ENCODE measurements around the gene ZNF205. TPM values are rescaled to one million over a fixed set of nuclear protein-coding genes. Genes with fewer than 3 reads are reported as not detected.

ZNF205 gene
- total and polyA plus RNA-seq, 9 of the 15 experiments (the other 6 are each of a cell fraction or from before 2014, with no cell fraction given) = 2.4 to 11.8 (median 5.1) TPM; not detected in 2

DNA sequence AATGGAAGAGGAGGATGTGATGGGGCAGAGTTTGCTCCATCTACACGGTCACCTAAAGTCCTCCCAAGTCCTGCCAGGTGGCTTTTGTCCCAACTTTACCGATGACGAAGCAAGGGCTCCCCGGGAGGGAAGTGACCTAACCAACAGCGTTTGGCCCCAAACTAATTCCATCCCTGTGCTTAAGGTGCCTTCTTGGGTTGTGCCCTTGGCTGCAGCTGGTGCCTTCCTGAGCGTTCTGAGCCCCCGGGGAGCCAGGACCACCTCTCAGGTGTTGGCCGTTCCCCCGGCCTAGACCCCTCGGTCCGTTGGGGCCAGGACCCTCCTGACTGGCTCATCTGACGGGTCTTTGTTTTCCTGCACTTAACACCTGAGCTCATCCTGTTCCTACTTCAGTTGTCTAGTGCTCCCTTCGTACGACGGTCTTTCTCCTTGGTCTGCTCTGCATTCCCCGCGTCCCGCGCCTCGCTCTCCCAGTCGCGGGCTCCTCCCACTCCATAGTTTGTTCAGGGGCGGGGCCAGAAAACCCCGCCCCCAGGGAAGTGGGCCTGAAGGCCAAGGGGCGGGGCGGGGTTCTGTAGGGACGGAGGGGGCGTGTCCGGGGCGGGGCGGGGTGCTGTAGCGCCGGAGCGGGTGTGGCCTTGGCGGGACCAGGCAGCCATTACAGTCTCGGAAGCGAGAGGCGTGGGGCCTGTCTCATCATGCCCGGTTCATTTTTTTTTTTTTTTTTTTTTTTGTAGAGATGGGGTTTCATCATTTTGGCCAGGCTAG lies 12.5 kb upstream of the ZNF205 start (continued):
- TF ChIP-seq, protein P1, sequence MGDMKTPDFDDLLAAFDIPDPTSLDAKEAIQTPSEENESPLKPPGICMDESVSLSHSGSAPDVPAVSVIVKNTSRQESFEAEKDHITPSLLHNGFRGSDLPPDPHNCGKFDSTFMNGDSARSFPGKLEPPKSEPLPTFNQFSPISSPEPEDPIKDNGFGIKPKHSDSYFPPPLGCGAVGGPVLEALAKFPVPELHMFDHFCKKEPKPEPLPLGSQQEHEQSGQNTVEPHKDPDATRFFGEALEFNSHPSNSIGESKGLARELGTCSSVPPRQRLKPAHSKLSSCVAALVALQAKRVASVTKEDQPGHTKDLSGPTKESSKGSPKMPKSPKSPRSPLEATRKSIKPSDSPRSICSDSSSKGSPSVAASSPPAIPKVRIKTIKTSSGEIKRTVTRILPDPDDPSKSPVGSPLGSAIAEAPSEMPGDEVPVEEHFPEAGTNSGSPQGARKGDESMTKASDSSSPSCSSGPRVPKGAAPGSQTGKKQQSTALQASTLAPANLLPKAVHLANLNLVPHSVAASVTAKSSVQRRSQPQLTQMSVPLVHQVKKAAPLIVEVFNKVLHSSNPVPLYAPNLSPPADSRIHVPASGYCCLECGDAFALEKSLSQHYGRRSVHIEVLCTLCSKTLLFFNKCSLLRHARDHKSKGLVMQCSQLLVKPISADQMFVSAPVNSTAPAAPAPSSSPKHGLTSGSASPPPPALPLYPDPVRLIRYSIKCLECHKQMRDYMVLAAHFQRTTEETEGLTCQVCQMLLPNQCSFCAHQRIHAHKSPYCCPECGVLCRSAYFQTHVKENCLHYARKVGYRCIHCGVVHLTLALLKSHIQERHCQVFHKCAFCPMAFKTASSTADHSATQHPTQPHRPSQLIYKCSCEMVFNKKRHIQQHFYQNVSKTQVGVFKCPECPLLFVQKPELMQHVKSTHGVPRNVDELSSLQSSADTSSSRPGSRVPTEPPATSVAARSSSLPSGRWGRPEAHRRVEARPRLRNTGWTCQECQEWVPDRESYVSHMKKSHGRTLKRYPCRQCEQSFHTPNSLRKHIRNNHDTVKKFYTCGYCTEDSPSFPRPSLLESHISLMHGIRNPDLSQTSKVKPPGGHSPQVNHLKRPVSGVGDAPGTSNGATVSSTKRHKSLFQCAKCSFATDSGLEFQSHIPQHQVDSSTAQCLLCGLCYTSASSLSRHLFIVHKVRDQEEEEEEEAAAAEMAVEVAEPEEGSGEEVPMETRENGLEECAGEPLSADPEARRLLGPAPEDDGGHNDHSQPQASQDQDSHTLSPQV (IDR thresholded peaks at IDR 0.05) = no peak
- TF ChIP-seq, protein P2, sequence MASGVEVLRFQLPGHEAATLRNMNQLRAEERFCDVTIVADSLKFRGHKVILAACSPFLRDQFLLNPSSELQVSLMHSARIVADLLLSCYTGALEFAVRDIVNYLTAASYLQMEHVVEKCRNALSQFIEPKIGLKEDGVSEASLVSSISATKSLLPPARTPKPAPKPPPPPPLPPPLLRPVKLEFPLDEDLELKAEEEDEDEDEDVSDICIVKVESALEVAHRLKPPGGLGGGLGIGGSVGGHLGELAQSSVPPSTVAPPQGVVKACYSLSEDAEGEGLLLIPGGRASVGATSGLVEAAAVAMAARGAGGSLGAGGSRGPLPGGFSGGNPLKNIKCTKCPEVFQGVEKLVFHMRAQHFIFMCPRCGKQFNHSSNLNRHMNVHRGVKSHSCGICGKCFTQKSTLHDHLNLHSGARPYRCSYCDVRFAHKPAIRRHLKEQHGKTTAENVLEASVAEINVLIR (CRISPR knock-in tag; IDR thresholded peaks at IDR 0.05) = no peak
- TF ChIP-seq BCOR (IDR thresholded peaks at IDR 0.05) (no peak), POLR2A (conservative IDR thresholded peaks at IDR 0.05) (peak; percentile 64)
- TF ChIP-seq, protein P3, sequence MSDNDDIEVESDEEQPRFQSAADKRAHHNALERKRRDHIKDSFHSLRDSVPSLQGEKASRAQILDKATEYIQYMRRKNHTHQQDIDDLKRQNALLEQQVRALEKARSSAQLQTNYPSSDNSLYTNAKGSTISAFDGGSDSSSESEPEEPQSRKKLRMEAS (CRISPR knock-in tag; IDR thresholded peaks at IDR 0.05) = peak; percentile 40; the same call in 1 of the 2 replicates
- TF ChIP-seq, protein P4, sequence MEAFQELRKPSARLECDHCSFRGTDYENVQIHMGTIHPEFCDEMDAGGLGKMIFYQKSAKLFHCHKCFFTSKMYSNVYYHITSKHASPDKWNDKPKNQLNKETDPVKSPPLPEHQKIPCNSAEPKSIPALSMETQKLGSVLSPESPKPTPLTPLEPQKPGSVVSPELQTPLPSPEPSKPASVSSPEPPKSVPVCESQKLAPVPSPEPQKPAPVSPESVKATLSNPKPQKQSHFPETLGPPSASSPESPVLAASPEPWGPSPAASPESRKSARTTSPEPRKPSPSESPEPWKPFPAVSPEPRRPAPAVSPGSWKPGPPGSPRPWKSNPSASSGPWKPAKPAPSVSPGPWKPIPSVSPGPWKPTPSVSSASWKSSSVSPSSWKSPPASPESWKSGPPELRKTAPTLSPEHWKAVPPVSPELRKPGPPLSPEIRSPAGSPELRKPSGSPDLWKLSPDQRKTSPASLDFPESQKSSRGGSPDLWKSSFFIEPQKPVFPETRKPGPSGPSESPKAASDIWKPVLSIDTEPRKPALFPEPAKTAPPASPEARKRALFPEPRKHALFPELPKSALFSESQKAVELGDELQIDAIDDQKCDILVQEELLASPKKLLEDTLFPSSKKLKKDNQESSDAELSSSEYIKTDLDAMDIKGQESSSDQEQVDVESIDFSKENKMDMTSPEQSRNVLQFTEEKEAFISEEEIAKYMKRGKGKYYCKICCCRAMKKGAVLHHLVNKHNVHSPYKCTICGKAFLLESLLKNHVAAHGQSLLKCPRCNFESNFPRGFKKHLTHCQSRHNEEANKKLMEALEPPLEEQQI (IDR thresholded peaks at IDR 0.05) = no peak
